Endothelial cell of umbilical vein (primary cell): ENCODE measurements around the gene ZNF503. TPM values are rescaled to one million over a fixed set of nuclear protein-coding genes. Genes with fewer than 3 reads are reported as not detected.

ENCODE experiments used
- BruUV-seq: library from RNA; stranded (reverse); fragments of 400-500 nt; replicated peaks from 2 replicates; lab custom pipeline; 2021; lab: Mats Ljungman, UMichigan
- CTCF ChIA-PET: fragments of 300-600, 350-600 bp; sonication (Branson Sonifier 250); formaldehyde crosslinking; loops from one replicate; lab custom pipeline; 2021; ENCODE audit warnings: antibody characterized with exemption, inconsistent platforms; lab: Charles Lee
- POLR2A ChIA-PET: fragments of 300-600, 350-600 bp; sonication (Branson Sonifier 250); formaldehyde crosslinking; loops from one replicate; lab custom pipeline; 2021; ENCODE audit warnings: antibody characterized with exemption, inconsistent platforms; lab: Charles Lee
- DNase-seq: peaks from one replicate; pipeline ENCODE4 v3.0.0-alpha.2; 2011; ENCODE audit warnings: low read depth, low spot score
- FAIRE-seq: peaks from 2 replicates; lab custom pipeline; 2011; peaks lifted over from hg19 to GRCh38; lab: Jason Lieb, UNC
- H2AFZ ChIP-seq: 2 replicates; pipeline ENCODE4 v1.6.0; 2012; ENCODE audit warnings: low read depth, low read length, control low read depth, inconsistent platforms
- H3K27ac ChIP-seq: 2 replicates; pipeline ENCODE4 v1.5.1; 2011; ENCODE audit warnings: low read depth, mild to moderate bottlenecking, control low read depth, low read length, moderate library complexity; ENCODE audit not compliant: insufficient read depth
- H3K27me3 ChIP-seq, 2 experiments: 2 replicates each; pipeline versions ENCODE4 v1.6.0 to v1.6.1; 2011; ENCODE audit warnings: low read length in 2 of 2, mixed read lengths in 1 of 2; ENCODE audit not compliant: control insufficient read depth in 2 of 2, insufficient read depth in 2 of 2
- H3K36me3 ChIP-seq, 2 experiments: 2 replicates in 1 of 2; 3 replicates in 1 of 2; pipeline ENCODE4 v1.5.1; 2011; ENCODE audit warnings: low read length in 2 of 2, mild to moderate bottlenecking in 1 of 2, moderate library complexity in 1 of 2; ENCODE audit not compliant: control insufficient read depth in 2 of 2, insufficient read depth in 2 of 2; ENCODE audit errors: extremely low read depth in 1 of 2
- H3K4me1 ChIP-seq: 3 replicates; pipeline ENCODE4 v1.5.1; 2011; ENCODE audit warnings: mild to moderate bottlenecking, low read length; ENCODE audit not compliant: control insufficient read depth, insufficient read depth; ENCODE audit errors: extremely low read depth
- H3K4me2 ChIP-seq: 2 replicates; pipeline ENCODE4 v1.6.1; 2011; ENCODE audit warnings: low read length, control low read depth, mixed read lengths; ENCODE audit not compliant: insufficient read depth
- H3K4me3 ChIP-seq, 3 experiments: fragments of 200-600 bp in 1 of 3; sonication (generic), shearing (Covaris generic) in 1 of 3; replicated peaks in 1 of 3; 2 replicates each; pipeline ENCODE4 v1.5.1; 2011 to 2016; ENCODE audit warnings: control low read depth in 3 of 3, low read length in 3 of 3, mild to moderate bottlenecking in 2 of 3, inconsistent platforms in 1 of 3, low read depth in 1 of 3, moderate library complexity in 1 of 3; ENCODE audit not compliant: insufficient read depth in 1 of 3
- H3K79me2 ChIP-seq: 2 replicates; pipeline ENCODE4 v1.6.0; 2012; ENCODE audit warnings: low read length, inconsistent platforms; ENCODE audit not compliant: control insufficient read depth, insufficient read depth
- H3K9ac ChIP-seq: replicated peaks from 2 replicates; pipeline ENCODE3; 2011; ENCODE audit warnings: low read length, control low read depth; ENCODE audit not compliant: insufficient read depth; ENCODE audit errors: extremely low read depth
- H3K9me1 ChIP-seq: replicated peaks from 3 replicates; pipeline ENCODE4 v1.6.0; 2011; ENCODE audit warnings: mild to moderate bottlenecking, low read length; ENCODE audit not compliant: control insufficient read depth, insufficient read depth; ENCODE audit errors: extremely low read depth
- H3K9me3 ChIP-seq: replicated peaks from 2 replicates; pipeline ENCODE4 v1.5.1; 2012; ENCODE audit warnings: low read length, inconsistent platforms; ENCODE audit not compliant: control insufficient read depth, insufficient read depth
- H4K20me1 ChIP-seq: replicated peaks from 2 replicates; pipeline ENCODE3; 2011; ENCODE audit warnings: mild to moderate bottlenecking, low read length; ENCODE audit not compliant: control insufficient read depth, insufficient read depth; ENCODE audit errors: extremely low read depth
- EZH2 ChIP-seq: IDR thresholded peaks from 2 replicates; pipeline ENCODE4 v1.6.1; 2012; ENCODE audit warnings: borderline replicate concordance, low read depth, mild to moderate bottlenecking, moderate library complexity, low read length, inconsistent platforms; ENCODE audit not compliant: severe bottlenecking
- FOS ChIP-seq: IDR thresholded peaks from 2 replicates; pipeline ENCODE4 v1.6.1; 2011; ENCODE audit warnings: mild to moderate bottlenecking, low read length, moderate library complexity, borderline replicate concordance; ENCODE audit not compliant: insufficient read depth
- GATA2 ChIP-seq: IDR thresholded peaks from 2 replicates; pipeline ENCODE4 v1.7.0; 2011; ENCODE audit warnings: low read depth, mild to moderate bottlenecking, moderate library complexity, mixed read lengths, low read length; ENCODE audit not compliant: insufficient read length, insufficient read depth
- JUN ChIP-seq: IDR thresholded peaks from 2 replicates; pipeline ENCODE4 v1.6.1; 2011; ENCODE audit warnings: borderline replicate concordance, low read depth; ENCODE audit not compliant: insufficient read length, insufficient read depth
- POLR2A ChIP-seq: IDR thresholded peaks from 2 replicates; pipeline ENCODE4 v1.6.1; 2012; ENCODE audit warnings: low read depth, mild to moderate bottlenecking, control low read depth, low read length
- dilution Hi-C: fragments of 300-500 bp; cut with MboI; formaldehyde crosslinking; loops from one replicate; pipeline ENCODE4 v1.15.0; 2019; ENCODE audit warnings: low sequenced_read_pairs; ENCODE audit not compliant: extremely low pct_ligation_motif_present
- intact Hi-C: fragments of 100-400 bp; cut with micrococcal nuclease; formaldehyde crosslinking; loops from one replicate; pipeline ENCODE4 v1.10.0; 2022
- polyA plus RNA-seq, 4 experiments: library from polyadenylated mRNA; depleted of rRNA in 3 of 4; stranded (reverse) in 3 of 4; unstranded in 1 of 4; fragments of >200 nt; gene quantifications; 2 replicates each; pipeline versions ENCODE4 v1.2.1 to v1.2.3, GENCODE V29; 2011 to 2012; ENCODE audit warnings: missing spikeins in 1 of 4
- total RNA-seq: library from RNA; stranded (reverse); gene quantifications from 2 replicates; pipeline ENCODE4 v1.2.3, GENCODE V29; 2021
- TF ChIP-seq, protein P1 (sequence below): IDR thresholded peaks from 2 replicates; pipeline ENCODE4 v1.6.1; 2011; ENCODE audit not compliant: insufficient read depth, insufficient read length

Gene ZNF503
- total and polyA plus RNA-seq, 2 donors (not counting 3 experiments of a cell fraction or from before 2014, with no cell fraction given): 0.58 to 2.2 TPM

DNA sequence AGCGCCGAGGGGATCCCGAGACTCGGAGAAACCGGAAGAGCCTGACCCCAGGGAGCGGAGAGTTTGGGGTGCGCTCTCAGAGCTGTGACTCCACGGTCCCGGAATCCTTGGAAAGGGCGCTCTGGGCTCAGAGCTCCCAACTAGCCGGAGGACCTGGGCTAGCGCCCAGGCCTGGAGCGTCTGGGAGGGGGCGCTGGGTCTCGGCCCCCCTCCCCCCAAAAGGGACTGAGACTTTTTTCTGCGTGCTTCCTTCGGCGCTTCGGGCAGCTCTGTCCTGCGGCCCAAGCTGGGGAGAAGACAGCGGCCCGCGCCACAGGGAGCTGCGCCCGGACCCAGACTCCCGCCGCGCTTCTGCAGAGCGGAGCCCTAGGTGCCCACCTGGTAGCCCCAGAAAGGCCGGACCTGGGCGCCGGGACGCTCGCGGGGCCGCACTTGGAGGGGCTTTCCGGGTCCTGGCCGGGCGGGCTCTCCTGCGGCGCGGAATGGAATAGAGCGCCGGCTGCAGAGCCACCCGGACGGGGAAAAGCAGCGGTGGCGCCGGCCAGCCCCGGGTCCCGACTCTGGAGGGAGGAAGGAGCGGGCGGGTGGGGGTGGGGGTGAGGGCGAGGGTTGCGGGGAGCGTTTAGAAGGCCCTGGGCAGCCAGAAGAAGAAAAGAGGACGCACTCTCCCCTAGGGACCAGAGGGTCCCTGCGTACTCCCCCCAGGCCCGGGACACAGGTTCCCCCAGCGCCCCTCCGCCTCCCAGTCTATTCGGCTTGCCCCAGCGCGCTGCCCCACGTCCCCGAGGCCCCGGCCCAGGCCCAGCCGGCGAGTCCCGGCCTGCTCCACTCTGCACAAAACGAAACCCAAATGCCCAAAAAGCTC lies 4.7 kb downstream of the ZNF503 start:
- peak overlapping the region; percentile 39 to 61 (median 44) for H3K4me3 ChIP-seq
- intact Hi-C loops: loop anchor here (5.0 kb wide), 2 partner anchors 165 to 1715 kb away; no protein-coding TSS in a partner anchor

DNA sequence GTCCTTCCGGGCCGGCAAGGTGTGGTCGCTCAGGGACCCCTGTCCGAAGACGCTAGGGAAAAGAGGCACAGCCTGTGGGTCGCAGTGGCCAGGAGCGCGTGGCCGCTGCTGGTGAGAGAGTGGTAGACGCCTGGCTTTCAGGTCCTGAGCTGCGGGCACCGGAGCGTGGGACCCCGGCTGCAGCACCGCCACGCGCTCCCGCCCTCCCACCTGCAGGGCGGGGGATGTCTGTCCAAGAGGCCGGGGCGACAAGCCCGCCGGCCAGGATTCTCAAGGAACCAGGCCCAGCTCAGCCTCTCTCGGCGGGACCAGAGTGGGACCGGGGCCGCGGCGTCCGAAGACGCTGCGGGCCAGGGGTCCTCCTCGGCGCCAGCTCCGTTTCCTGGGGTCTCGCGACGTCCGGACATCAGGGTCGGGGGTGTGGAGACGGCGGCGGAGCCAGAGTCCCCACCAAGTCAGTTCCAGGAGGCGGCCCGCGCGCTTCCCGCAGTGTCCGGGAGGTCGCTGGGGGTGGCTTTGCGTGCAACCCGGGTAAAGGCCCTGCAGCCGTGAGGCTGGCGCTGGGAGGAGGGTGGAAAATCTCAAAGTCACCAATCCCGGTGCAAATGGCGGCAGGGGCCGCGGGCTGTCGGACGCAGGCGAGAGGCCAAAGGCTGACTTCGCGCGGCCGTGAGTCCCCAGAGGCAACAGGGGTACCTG lies 5.5 kb downstream of the ZNF503 start:
- H3K9me1 ChIP-seq: no peaks in the 10 kb centered on the region
- FAIRE-seq: no peak
- no peak overlapping the region for H3K27ac ChIP-seq
- dilution Hi-C loops (no loop called here), intact Hi-C loops (loop anchor here (5.0 kb wide), 2 partner anchors 164 to 1716 kb away; no protein-coding TSS in a partner anchor)
- H3K4me1 ChIP-seq: peaks cover 35% of the 10 kb centered on the region
- no peaks in the 10 kb centered on the region for H3K36me3 ChIP-seq
- BruUV-seq: no TSS peak
- ChIA-PET CTCF (interaction anchor here (0.6 to 2.9 kb wide), 24 partner anchors 8 to 1719 kb away, joined by 3 to 14 read pairs (median 4); partner anchors contain the start of gene LRMDA), POLR2A (no interaction called here)
- H3K4me2 ChIP-seq: peak overlapping the region; percentile 62
- H3K27me3 ChIP-seq: peaks cover 6 to 25% of the 10 kb centered on the region in 2 experiments
- H3K9ac ChIP-seq: peak overlapping the region; percentile 19
- no peaks in the 10 kb centered on the region for H4K20me1 ChIP-seq
- TF ChIP-seq JUN: no peak
- TF ChIP-seq EZH2: peak; percentile 98
- TF ChIP-seq, protein P1, sequence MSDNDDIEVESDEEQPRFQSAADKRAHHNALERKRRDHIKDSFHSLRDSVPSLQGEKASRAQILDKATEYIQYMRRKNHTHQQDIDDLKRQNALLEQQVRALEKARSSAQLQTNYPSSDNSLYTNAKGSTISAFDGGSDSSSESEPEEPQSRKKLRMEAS: no peak
- TF ChIP-seq FOS: no peak
- TF ChIP-seq POLR2A: no peak
- H2AFZ ChIP-seq: peak overlapping the region; percentile 48
- H3K9me3 ChIP-seq: no peaks in the 10 kb centered on the region
- H3K79me2 ChIP-seq: peaks cover 12% of the 10 kb centered on the region
- peak overlapping the region; percentile 3 to 61 (median 39) for H3K4me3 ChIP-seq
- peak; percentile 19 for DNase-seq

More for the DNA sequence above, 4.7 kb downstream of the ZNF503 start:
- Histone ChIP-seq H3K4me1 (peaks cover 35% of the 10 kb centered on the region), H3K9me1 (no peaks in the 10 kb centered on the region), H3K27me3 (peaks cover 6 to 25% of the 10 kb centered on the region in 2 experiments), H3K9ac (peak overlapping the region; percentile 25), H4K20me1 (no peaks in the 10 kb centered on the region), H3K4me2 (peak overlapping the region; percentile 62), H3K79me2 (peaks cover 12% of the 10 kb centered on the region), H3K27ac (no peak overlapping the region), H2AFZ (peak overlapping the region; percentile 48), H3K36me3 (no peaks in the 10 kb centered on the region), H3K9me3 (no peaks in the 10 kb centered on the region)
- ChIA-PET POLR2A (no interaction called here), CTCF (interaction anchor here (1.6 to 2.9 kb wide), 4 partner anchors 33 to 640 kb away, joined by 4 to 14 read pairs (median 8); partner anchors contain the start of gene LRMDA)
- dilution Hi-C loops: no loop called here
- FAIRE-seq: no peak
- no TSS peak for BruUV-seq
- DNase-seq: peak; percentile 23
- TF ChIP-seq GATA2 (no peak), EZH2 (no peak)
